ENCODE results near the gene GABBR1. TPM values are rescaled to one million over a fixed set of nuclear protein-coding genes. Genes with fewer than 3 reads are reported as not detected.

Gene GABBR1
- total RNA-seq, 1 donor from 2014 or later, result 71.7 TPM

DNA sequence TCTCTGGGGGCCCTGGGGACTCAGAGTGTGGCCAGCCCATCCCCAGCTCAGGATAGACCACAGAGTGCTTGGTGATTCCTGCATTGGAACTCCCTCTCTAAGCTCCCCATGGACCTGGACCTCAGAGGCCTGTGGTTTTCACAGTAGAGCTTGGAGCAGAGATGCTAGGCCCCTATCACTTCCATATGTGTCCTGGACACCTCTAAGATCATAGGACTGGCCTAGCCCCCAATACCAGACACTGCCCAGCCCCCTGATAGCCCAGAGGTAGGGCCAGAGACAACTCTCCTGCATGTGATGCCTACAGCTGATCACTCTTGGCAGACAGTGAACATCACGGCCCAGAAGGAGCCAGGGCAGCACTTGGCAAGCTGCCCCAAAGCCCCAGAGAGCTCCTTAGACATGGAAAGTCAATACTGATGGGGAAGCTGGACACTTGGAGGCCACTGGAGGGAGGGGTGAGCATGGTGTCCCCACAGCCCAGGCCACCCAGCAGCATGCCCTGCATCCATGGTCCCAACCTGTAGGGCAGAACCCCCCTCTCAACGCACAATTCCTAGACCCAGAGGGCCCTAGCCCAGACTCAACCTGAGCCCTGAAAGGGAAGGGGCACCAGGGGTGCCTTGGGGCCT, 100.5 kb downstream of the GABBR1 start:
- no peak for DNase-seq (ENCODE audit: extremely low spot score, unreplicated experiment)
- no peaks in the 10 kb centered on the region for H3K4me1 Mint-ChIP-seq (ENCODE audit: unreplicated experiment)
- peaks cover 5% of the 10 kb centered on the region for H3K27me3 Mint-ChIP-seq
- TF ChIP-seq, protein P1, sequence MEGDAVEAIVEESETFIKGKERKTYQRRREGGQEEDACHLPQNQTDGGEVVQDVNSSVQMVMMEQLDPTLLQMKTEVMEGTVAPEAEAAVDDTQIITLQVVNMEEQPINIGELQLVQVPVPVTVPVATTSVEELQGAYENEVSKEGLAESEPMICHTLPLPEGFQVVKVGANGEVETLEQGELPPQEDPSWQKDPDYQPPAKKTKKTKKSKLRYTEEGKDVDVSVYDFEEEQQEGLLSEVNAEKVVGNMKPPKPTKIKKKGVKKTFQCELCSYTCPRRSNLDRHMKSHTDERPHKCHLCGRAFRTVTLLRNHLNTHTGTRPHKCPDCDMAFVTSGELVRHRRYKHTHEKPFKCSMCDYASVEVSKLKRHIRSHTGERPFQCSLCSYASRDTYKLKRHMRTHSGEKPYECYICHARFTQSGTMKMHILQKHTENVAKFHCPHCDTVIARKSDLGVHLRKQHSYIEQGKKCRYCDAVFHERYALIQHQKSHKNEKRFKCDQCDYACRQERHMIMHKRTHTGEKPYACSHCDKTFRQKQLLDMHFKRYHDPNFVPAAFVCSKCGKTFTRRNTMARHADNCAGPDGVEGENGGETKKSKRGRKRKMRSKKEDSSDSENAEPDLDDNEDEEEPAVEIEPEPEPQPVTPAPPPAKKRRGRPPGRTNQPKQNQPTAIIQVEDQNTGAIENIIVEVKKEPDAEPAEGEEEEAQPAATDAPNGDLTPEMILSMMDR (conservative IDR thresholded peaks at IDR 0.05), result no peak
- H3K27ac Mint-ChIP-seq, result no peak overlapping the region
- no peaks in the 10 kb centered on the region for H3K36me3 Mint-ChIP-seq
- H3K9me3 Mint-ChIP-seq, result no peaks in the 10 kb centered on the region
- H3K4me3 Mint-ChIP-seq, result no peak overlapping the region

DNA sequence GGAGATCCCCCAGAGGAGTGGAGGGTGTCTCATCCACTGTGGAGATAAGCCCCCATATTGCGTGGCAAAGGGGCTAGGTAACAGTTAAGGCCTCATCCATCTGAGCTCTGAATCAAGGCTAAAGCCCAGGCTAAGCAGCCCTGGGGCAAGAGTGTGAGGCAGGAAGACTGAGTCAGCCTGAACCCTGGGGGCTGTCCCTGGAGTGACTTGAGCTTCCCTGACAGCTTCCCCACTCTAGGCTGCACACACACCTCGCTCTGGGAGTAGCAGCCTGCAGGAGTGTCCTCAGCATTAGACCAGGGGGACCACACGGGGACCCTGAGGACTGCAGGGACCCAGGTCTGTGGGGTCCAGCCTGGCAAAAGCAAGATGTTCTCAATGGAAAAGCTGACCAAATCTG, 101.3 kb downstream of the GABBR1 start:
- no peak for DNase-seq (ENCODE audit: extremely low spot score, unreplicated experiment)
- Mint-ChIP-seq H3K4me1 (ENCODE audit: unreplicated experiment) (no peaks in the 10 kb centered on the region), H3K27ac (no peak overlapping the region), H3K27me3 (peaks cover 8% of the 10 kb centered on the region), H3K36me3 (no peaks in the 10 kb centered on the region), H3K4me3 (no peak overlapping the region), H3K9me3 (no peaks in the 10 kb centered on the region)
- TF ChIP-seq, protein P1 (conservative IDR thresholded peaks at IDR 0.05), result no peak

DNA sequence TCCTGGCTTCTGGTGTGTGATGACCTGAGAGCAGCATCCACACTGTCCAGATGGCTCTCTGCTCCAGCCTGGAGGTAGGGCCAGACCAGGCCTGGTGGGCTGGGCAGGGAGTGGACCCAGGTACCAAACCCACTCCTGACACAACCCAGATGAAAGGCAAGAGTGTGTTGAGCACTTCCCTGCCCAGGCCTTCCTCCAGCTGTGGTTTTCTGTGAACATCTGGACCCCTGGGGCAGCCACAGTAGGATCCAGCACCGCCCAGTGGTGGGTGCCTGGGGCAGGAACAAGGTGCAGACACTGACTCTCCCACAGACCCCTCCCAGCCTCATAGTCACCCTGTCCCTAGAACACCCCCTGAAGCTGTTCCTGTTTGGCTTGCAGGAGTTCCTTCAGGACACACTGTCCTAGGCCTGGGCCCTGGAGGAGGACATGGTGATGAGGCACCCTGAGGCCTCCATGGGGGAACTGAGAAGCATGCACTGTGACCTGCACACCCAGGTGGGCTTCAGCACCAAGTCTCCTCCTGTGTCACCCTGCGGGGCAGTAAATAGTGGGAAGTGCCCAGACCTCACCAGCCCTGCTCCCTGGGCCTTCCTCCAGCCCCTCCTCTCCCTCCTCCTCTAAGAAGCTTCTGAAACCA, 102.2 kb downstream of the GABBR1 start:
- no peak overlapping the region for H3K27ac Mint-ChIP-seq
- H3K9me3 Mint-ChIP-seq, result no peaks in the 10 kb centered on the region
- peaks cover 11% of the 10 kb centered on the region for H3K27me3 Mint-ChIP-seq
- no peaks in the 10 kb centered on the region for H3K36me3 Mint-ChIP-seq
- no peak for DNase-seq (ENCODE audit: extremely low spot score, unreplicated experiment)
- no peak overlapping the region for H3K4me3 Mint-ChIP-seq
- H3K4me1 Mint-ChIP-seq (ENCODE audit: unreplicated experiment), result no peaks in the 10 kb centered on the region
- TF ChIP-seq, protein P1 (conservative IDR thresholded peaks at IDR 0.05), result no peak

DNA sequence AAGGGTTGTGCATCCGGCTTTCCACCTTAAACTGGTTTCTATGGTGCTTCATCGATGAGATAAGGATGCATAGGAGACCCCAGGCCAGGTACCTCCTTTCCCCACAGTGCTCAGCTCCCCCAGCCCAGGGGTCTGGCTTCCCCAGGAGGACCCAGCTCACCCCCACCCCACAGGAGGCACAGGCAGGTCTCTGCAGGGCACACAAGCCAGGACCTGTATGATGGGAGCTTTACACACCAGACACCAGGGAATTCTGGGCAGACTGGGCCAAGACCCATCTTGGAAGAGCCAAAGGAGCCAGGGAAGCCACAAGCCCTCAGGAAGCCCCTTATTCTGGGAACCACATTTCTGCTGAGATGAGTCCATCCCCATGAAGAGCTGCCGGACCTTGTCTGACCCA, 103.0 kb downstream of the GABBR1 start:
- H3K4me3 Mint-ChIP-seq, result no peak overlapping the region
- no peak for DNase-seq (ENCODE audit: extremely low spot score, unreplicated experiment)
- no peaks in the 10 kb centered on the region for H3K9me3 Mint-ChIP-seq
- H3K27ac Mint-ChIP-seq, result no peak overlapping the region
- no peaks in the 10 kb centered on the region for H3K36me3 Mint-ChIP-seq
- peaks cover 15% of the 10 kb centered on the region for H3K27me3 Mint-ChIP-seq
- TF ChIP-seq, protein P1 (conservative IDR thresholded peaks at IDR 0.05), result no peak
- H3K4me1 Mint-ChIP-seq (ENCODE audit: unreplicated experiment), result no peaks in the 10 kb centered on the region

DNA sequence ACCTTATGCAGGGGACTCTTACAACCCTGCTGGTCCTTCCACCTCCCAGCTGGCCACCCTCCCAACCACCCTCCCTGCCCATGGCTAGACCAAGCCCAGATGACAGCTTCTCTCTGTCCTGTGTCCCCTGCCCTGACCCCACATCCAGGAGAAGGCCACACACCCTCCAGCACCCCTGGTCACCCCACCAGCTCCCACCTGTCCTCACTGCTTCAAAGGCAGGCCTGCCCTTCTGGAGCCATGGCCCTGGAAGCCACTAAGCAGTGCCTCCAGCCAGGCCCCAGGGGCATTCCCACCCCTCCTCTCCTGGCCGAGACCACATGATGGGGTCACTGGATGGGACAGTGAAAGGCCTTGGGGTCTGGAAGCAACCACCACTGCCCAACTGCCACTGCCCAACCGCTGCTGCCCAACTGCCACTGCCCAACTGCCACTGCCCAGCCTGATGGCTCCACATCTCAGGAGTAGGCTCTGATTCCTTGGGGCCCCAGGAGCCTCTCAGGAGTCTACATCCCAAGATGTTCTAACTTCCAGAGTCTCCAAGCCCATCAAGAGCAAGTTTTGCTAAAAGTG, 103.9 kb downstream of the GABBR1 start:
- Mint-ChIP-seq H3K9me3 (no peaks in the 10 kb centered on the region), H3K27ac (no peak overlapping the region), H3K36me3 (no peaks in the 10 kb centered on the region), H3K4me1 (ENCODE audit: unreplicated experiment) (no peaks in the 10 kb centered on the region), H3K4me3 (no peak overlapping the region), H3K27me3 (peaks cover 15% of the 10 kb centered on the region)
- TF ChIP-seq, protein P1 (conservative IDR thresholded peaks at IDR 0.05), result no peak
- DNase-seq (ENCODE audit: extremely low spot score, unreplicated experiment), result no peak

Data from type B pancreatic cell (in vitro differentiated cells).